B cell (primary cell): Measurements from ENCODE around the gene CAPZA1. TPM values are rescaled to one million over a fixed set of nuclear protein-coding genes. Genes with fewer than 3 reads are reported as not detected.

ENCODE experiments used
- ATAC-seq: fragments of 200-7000 bp; cut with Tn5 transposase; one replicate; pipeline ENCODE4 v1.10.0; 2021; ENCODE audit warnings: low read depth, mild to moderate bottlenecking, moderate number of reproducible peaks, moderate library complexity
- CTCF ChIA-PET: fragments of 350-600 bp; sonication (Branson Sonifier 250); formaldehyde crosslinking; loops from one replicate; lab custom pipeline; 2021; ENCODE audit warnings: antibody characterized with exemption, inconsistent platforms; lab: Charles Lee
- POLR2A ChIA-PET: fragments of 350-600 bp; sonication (Branson Sonifier 250); formaldehyde crosslinking; loops from one replicate; lab custom pipeline; 2021; ENCODE audit warnings: antibody characterized with exemption; lab: Charles Lee
- DNase-seq: peaks from one replicate; pipeline ENCODE4 v3.0.0; 2013
- H2AFZ ChIP-seq: 2 replicates; pipeline ENCODE4 v1.6.1; 2012; ENCODE audit warnings: mild to moderate bottlenecking, low read depth, low read length; ENCODE audit not compliant: insufficient read depth, poor library complexity, severe bottlenecking
- H3K27ac ChIP-seq, 2 donors: 1 replicate in 1 of 2; 2 replicates in 1 of 2; pipeline ENCODE4 v1.5.1; 2012 to 2013; ENCODE audit warnings: low read length in 2 of 2, mild to moderate bottlenecking in 2 of 2, moderate library complexity in 1 of 2
- H3K27me3 ChIP-seq, 4 experiments: fragments of 200-600 bp in 1 of 4; sonication (generic) in 1 of 4; replicated peaks in 1 of 4; 1 replicate in 2 of 4; 2 replicates in 2 of 4; pipeline versions ENCODE4 v1.6.1 to v1.7.0; 2013 to 2016; ENCODE audit warnings: low read length in 3 of 4, mild to moderate bottlenecking in 2 of 4, mixed read lengths in 1 of 4, moderate library complexity in 1 of 4; ENCODE audit not compliant: insufficient read depth in 4 of 4, control insufficient read depth in 3 of 4; ENCODE audit errors: control extremely low read depth in 1 of 4
- H3K36me3 ChIP-seq, 2 experiments: replicated peaks in 1 of 2; 1 replicate in 1 of 2; 2 replicates in 1 of 2; pipeline versions ENCODE4 v1.6.1 to v1.7.1; 2013; ENCODE audit warnings: low read length in 1 of 2; ENCODE audit not compliant: insufficient read depth in 2 of 2, control insufficient read depth in 1 of 2; ENCODE audit errors: control extremely low read depth in 1 of 2, extremely low read depth in 1 of 2
- H3K4me1 ChIP-seq, 2 donors: fragments of 200-600 bp in 1 of 2; sonication (generic) in 1 of 2; 1 replicate in 1 of 2; 2 replicates in 1 of 2; pipeline versions ENCODE4 v1.5.1 to v1.6.1; 2013 to 2017; ENCODE audit warnings: low read length in 2 of 2; ENCODE audit not compliant: control insufficient read depth in 2 of 2, insufficient read depth in 2 of 2
- H3K4me2 ChIP-seq: replicated peaks from 2 replicates; pipeline ENCODE3; 2012; ENCODE audit warnings: mild to moderate bottlenecking, low read depth, low read length; ENCODE audit not compliant: poor library complexity, severe bottlenecking
- H3K4me3 ChIP-seq, 5 experiments: fragments of 200-600 bp in 1 of 5; sonication (generic) in 1 of 5; 1 replicate in 3 of 5; 2 replicates in 2 of 5; pipeline versions ENCODE4 v1.5.1 to v1.7.0; 2011 to 2016; ENCODE audit warnings: low read length in 4 of 5, mild to moderate bottlenecking in 4 of 5, low read depth in 2 of 5, control low read depth in 1 of 5, moderate library complexity in 1 of 5; ENCODE audit not compliant: insufficient read depth in 1 of 5; ENCODE audit errors: control extremely low read depth in 1 of 5, extremely low read depth in 1 of 5
- H3K79me2 ChIP-seq: fragments of 200-600 bp; sonication (generic); one replicate; pipeline ENCODE4 v1.6.0; 2016; ENCODE audit warnings: low read length; ENCODE audit not compliant: control insufficient read depth, insufficient read depth
- H3K9ac ChIP-seq: fragments of 200-600 bp; sonication (generic); 2 replicates; pipeline ENCODE4 v1.6.1; 2017; ENCODE audit warnings: mild to moderate bottlenecking, low read length, moderate library complexity
- H3K9me3 ChIP-seq, 3 donors: one replicate each; pipeline versions ENCODE4 v1.6.1 to v1.7.1; 2013; ENCODE audit warnings: low read length in 2 of 3; ENCODE audit not compliant: control insufficient read depth in 2 of 3, insufficient read depth in 1 of 3; ENCODE audit errors: control extremely low read depth in 1 of 3
- H4K20me1 ChIP-seq: 2 replicates; pipeline ENCODE4 v1.6.0; 2012; ENCODE audit warnings: mild to moderate bottlenecking, low read length; ENCODE audit not compliant: insufficient read depth, control insufficient read depth, poor library complexity, severe bottlenecking
- H3K27ac Mint-ChIP-seq: one replicate; pipeline ENCODE4 v1.8.0; 2021; ENCODE audit warnings: mixed read lengths
- H3K27me3 Mint-ChIP-seq: one replicate; pipeline ENCODE4 v1.8.0; 2021; ENCODE audit warnings: mixed read lengths
- H3K4me1 Mint-ChIP-seq: one replicate; pipeline ENCODE4 v1.8.0; 2021; ENCODE audit warnings: mixed read lengths
- H3K4me3 Mint-ChIP-seq: one replicate; pipeline ENCODE4 v1.8.0; 2021; ENCODE audit warnings: mixed read lengths
- H3K9me3 Mint-ChIP-seq: one replicate; pipeline ENCODE4 v1.8.0; 2022; ENCODE audit warnings: mixed read lengths; ENCODE audit not compliant: insufficient read depth
- EZH2 ChIP-seq: IDR thresholded peaks from 2 replicates; pipeline ENCODE4 v1.6.1; 2012; ENCODE audit warnings: borderline replicate concordance, low read depth, mild to moderate bottlenecking, moderate library complexity, low read length; ENCODE audit not compliant: insufficient read depth, poor library complexity, severe bottlenecking
- WGBS: methylation state at CpG from one replicate; pipeline ENCODE4 v1.1.5; 2013; ENCODE audit warnings: missing lambda C conversion rate; ENCODE audit not compliant: insufficient coverage; 5-methylcytosine and 5-hydroxymethylcytosine counted together
- intact Hi-C: fragments of 100-400 bp; cut with micrococcal nuclease; formaldehyde crosslinking; loops from one replicate; pipeline ENCODE4 v1.10.0; 2022
- polyA plus RNA-seq: library from polyadenylated mRNA; depleted of rRNA; stranded (reverse); fragments of >200 nt; gene quantifications from 2 replicates; pipeline ENCODE4 v1.2.3, GENCODE V29; 2012
- total RNA-seq, 2 donors: library from RNA; stranded (reverse); fragments of 120-200 nt in 1 of 2; gene quantifications; 1 replicate in 1 of 2; 2 replicates in 1 of 2; pipeline versions ENCODE4 v1.2.3 to v1.2.4, GENCODE V29; 2013 to 2022
- TF ChIP-seq, protein P1 (sequence below): fragments of 200-600 bp; IDR thresholded peaks from one replicate; pipeline ENCODE4 v1.8.0; 2022; ENCODE audit warnings: antibody characterized with exemption, mild to moderate bottlenecking

CAPZA1 gene
- total and polyA plus RNA-seq, 2 donors (not counting 1 experiment from before 2014, with no cell fraction given): 52.2 to 172 TPM

DNA sequence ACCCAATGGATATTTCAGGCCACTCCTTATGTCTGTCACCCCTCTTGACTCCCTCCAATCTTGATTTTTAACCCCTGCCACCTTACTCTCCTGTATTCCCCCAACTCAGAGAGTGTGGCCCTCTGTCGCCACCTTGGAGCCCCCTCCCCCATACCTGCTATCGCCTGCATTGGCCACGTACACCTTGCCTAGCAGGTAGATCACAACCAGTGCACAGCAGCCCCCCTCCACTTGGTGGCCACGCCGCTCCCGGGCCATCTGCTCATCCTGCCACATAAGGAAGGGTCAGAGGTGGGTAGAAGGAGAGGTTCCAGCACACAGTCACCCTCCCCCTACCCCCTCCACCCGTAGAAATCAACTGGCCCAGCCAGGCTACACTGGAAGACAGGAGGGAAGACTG lies 92.6 kb downstream of the CAPZA1 start:
- intact Hi-C loops: loop anchor here (10.0 kb wide), 4 partner anchors 1103 to 2003 kb away; partner anchors contain the start of genes AP4B1, DCLRE1B, NRAS and RSBN1
- CTCF ChIA-PET: interaction anchor here (0.9 to 6.6 kb wide), 2 partner anchors 321 to 361 kb away, joined by 3 to 122 read pairs; partner anchors contain the start of gene LRIG2
- POLR2A ChIA-PET: no interaction called here
- Histone ChIP-seq H3K36me3 (no peaks in the 10 kb centered on the region), H3K4me1 (peaks cover 23 to 37% of the 10 kb centered on the region in 2 donors), H2AFZ (no peak overlapping the region), H3K27me3 (no peaks in the 10 kb centered on the region), H3K27ac (no peak overlapping the region), H3K79me2 (no peaks in the 10 kb centered on the region), H3K9me3 (no peaks in the 10 kb centered on the region), H3K9ac (no peak overlapping the region), H3K4me3 (no peak overlapping the region), H4K20me1 (no peaks in the 10 kb centered on the region), H3K4me2 (no peak overlapping the region)
- H3K9me3 Mint-ChIP-seq: no peaks in the 10 kb centered on the region
- DNase-seq (no peak), ATAC-seq (no peak)
- H3K27me3 Mint-ChIP-seq: no peaks in the 10 kb centered on the region
- no peak for TF ChIP-seq EZH2
- TF ChIP-seq, protein P1, sequence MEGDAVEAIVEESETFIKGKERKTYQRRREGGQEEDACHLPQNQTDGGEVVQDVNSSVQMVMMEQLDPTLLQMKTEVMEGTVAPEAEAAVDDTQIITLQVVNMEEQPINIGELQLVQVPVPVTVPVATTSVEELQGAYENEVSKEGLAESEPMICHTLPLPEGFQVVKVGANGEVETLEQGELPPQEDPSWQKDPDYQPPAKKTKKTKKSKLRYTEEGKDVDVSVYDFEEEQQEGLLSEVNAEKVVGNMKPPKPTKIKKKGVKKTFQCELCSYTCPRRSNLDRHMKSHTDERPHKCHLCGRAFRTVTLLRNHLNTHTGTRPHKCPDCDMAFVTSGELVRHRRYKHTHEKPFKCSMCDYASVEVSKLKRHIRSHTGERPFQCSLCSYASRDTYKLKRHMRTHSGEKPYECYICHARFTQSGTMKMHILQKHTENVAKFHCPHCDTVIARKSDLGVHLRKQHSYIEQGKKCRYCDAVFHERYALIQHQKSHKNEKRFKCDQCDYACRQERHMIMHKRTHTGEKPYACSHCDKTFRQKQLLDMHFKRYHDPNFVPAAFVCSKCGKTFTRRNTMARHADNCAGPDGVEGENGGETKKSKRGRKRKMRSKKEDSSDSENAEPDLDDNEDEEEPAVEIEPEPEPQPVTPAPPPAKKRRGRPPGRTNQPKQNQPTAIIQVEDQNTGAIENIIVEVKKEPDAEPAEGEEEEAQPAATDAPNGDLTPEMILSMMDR: no peak
- no peak overlapping the region for H3K27ac Mint-ChIP-seq
- H3K4me1 Mint-ChIP-seq: peaks cover 31% of the 10 kb centered on the region
- no peak overlapping the region for H3K4me3 Mint-ChIP-seq
- WGBS: 100% methylated on average over 1 of the region's 7 CpGs

DNA sequence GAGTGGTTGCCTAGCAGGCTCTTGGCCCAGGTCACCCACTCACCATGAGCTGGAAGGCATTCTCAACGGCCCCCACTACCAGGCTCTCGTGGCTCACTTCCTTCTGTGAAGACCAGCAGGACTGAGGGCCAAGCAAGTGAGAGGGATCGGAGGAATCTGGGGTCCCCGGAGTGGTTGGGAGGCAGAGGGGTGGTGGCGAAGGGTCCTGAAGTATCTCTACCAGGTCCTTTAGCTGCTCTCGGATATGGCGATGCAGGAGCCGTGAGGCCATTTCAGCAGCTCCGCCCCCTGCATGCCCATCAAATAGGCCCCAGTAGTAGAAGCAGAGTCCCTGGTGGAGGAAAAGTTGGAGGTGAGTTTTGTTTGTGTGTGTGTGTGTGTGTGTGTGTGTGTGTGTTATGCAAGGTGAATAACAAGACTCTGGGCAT lies 93.1 kb downstream of the CAPZA1 start:
- no peak overlapping the region for H3K4me3 ChIP-seq
- TF ChIP-seq, protein P1: no peak
- TF ChIP-seq EZH2: no peak
- DNase-seq: peak; percentile 27
- intact Hi-C loops: loop anchor here (10.0 kb wide), 4 partner anchors 1102 to 2002 kb away; partner anchors contain the start of genes AP4B1, DCLRE1B, NRAS and RSBN1
- H3K4me2 ChIP-seq: no peak overlapping the region
- WGBS: 95% methylated on average over 8 of the region's 9 CpGs
- H3K36me3 ChIP-seq: no peaks in the 10 kb centered on the region
- CTCF ChIA-PET: interaction anchor here (0.9 to 6.6 kb wide), 2 partner anchors 321 to 360 kb away, joined by 3 to 122 read pairs; partner anchors contain the start of gene LRIG2
- H4K20me1 ChIP-seq: no peaks in the 10 kb centered on the region
- no peaks in the 10 kb centered on the region for H3K27me3 ChIP-seq
- H3K27ac Mint-ChIP-seq: no peak overlapping the region
- H3K27me3 Mint-ChIP-seq: no peaks in the 10 kb centered on the region
- no peak overlapping the region for H3K27ac ChIP-seq
- no peak for ATAC-seq
- POLR2A ChIA-PET: no interaction called here
- peaks cover 19 to 37% of the 10 kb centered on the region in 2 donors for H3K4me1 ChIP-seq
- no peak overlapping the region for H3K4me3 Mint-ChIP-seq
- no peaks in the 10 kb centered on the region for H3K9me3 Mint-ChIP-seq
- H3K9me3 ChIP-seq: no peaks in the 10 kb centered on the region
- H3K4me1 Mint-ChIP-seq: peaks cover 26% of the 10 kb centered on the region
- H2AFZ ChIP-seq: no peak overlapping the region
- H3K9ac ChIP-seq: no peak overlapping the region
- no peaks in the 10 kb centered on the region for H3K79me2 ChIP-seq
